ENCODE results near the gene FOXB1. TPM values are rescaled to one million over a fixed set of nuclear protein-coding genes. Genes with fewer than 3 reads are reported as not detected.

FOXB1 gene
- total RNA-seq, 1 donor from 2014 or later, result 7.3 TPM

DNA sequence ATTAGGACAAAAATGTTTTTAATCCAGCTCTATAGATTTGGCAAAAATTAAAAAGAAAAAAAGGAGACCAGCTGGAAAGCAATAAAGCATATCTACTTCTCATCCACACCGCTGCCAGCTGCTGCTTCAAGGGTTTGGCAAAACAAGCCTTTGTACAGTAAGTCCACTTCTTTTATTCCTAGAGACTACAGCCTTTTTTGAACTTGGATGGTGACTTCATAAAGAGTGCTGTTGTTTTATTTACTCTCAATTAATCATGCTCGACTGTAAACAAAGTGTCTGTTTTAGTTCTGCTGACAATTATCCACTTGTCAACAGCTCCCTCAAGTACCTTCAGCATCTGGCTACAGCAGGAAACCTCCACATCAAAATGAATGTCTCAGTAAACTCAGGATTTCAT, 12.3 kb upstream of the FOXB1 start:
- Histone ChIP-seq H3K9me3 (ENCODE audit: low read depth) (no peaks in the 10 kb centered on the region), H3K36me3 (no peaks in the 10 kb centered on the region), H4K20me1 (ENCODE audit: low read depth) (peaks cover 34% of the 10 kb centered on the region), H3F3A (ENCODE audit: low read depth) (peaks cover 41% of the 10 kb centered on the region), H3K4me1 (peaks cover 47% of the 10 kb centered on the region), H3K27ac (no peak overlapping the region), H3K79me2 (ENCODE audit: low read depth) (no peaks in the 10 kb centered on the region), H2AFZ (replicated peaks) (no peak overlapping the region), H3K4me2 (peak overlapping the region; percentile 47), H3K9ac (no peak overlapping the region), H3K27me3 (peaks cover 37% of the 10 kb centered on the region), H3K4me3 (no peak overlapping the region)
- Mint-ChIP-seq H3K27ac (no peak overlapping the region), H3K4me1 (peaks cover 41% of the 10 kb centered on the region), H3K4me3 (no peak overlapping the region), H3K9me3 (no peaks in the 10 kb centered on the region), H3K27me3 (ENCODE audit: insufficient read depth, low read depth) (peaks cover 37% of the 10 kb centered on the region), H3K36me3 (no peaks in the 10 kb centered on the region)
- no peak for DNase-seq (ENCODE audit: low spot score)
- no peak for TF ChIP-seq EZH2 (IDR thresholded peaks at IDR 0.05)
- TF ChIP-seq EZH2phosphoT487 (IDR thresholded peaks at IDR 0.05), result no peak
- TF ChIP-seq, protein P1, sequence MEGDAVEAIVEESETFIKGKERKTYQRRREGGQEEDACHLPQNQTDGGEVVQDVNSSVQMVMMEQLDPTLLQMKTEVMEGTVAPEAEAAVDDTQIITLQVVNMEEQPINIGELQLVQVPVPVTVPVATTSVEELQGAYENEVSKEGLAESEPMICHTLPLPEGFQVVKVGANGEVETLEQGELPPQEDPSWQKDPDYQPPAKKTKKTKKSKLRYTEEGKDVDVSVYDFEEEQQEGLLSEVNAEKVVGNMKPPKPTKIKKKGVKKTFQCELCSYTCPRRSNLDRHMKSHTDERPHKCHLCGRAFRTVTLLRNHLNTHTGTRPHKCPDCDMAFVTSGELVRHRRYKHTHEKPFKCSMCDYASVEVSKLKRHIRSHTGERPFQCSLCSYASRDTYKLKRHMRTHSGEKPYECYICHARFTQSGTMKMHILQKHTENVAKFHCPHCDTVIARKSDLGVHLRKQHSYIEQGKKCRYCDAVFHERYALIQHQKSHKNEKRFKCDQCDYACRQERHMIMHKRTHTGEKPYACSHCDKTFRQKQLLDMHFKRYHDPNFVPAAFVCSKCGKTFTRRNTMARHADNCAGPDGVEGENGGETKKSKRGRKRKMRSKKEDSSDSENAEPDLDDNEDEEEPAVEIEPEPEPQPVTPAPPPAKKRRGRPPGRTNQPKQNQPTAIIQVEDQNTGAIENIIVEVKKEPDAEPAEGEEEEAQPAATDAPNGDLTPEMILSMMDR (IDR thresholded peaks at IDR 0.05), result no peak

DNA sequence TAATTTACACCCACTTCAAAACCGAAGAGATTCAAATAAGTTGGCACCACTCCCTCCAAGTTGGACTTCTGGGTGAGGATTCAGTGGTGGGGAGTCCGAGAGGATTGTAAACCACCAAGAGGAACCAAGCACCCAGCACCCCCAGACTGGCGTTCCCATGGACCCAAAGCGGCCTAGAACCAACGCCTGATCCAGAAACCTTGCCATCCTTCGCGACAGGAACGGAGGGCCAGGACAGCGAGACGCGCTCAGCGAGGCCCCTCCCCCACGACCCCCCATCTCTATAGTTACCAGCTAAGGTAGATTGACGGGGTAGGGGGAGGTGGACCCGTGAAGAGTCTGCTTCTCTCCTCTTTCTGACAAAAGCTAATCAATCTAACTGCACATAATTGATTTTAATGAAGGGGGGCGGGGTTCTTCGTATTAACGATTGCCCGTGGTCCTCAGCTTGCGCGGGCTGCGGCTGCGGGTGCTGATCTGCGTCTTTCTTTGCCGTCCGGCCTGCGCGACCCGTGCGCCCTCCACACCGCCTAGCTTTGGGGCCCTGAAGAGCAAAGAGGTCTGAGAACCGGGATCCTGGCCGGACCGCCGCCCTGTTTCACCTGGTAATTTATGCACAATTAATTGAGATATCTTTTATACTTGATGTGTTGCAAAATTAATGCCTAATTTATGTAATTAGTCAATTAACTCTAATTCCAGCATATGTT, 10.9 kb upstream of the FOXB1 start:
- Histone ChIP-seq H3K79me2 (ENCODE audit: low read depth) (no peaks in the 10 kb centered on the region), H3K9ac (no peak overlapping the region), H3K9me3 (ENCODE audit: low read depth) (no peaks in the 10 kb centered on the region), H3K36me3 (no peaks in the 10 kb centered on the region), H3K27me3 (peaks cover 44% of the 10 kb centered on the region), H3K4me3 (no peak overlapping the region), H3K4me1 (peaks cover 58% of the 10 kb centered on the region), H4K20me1 (ENCODE audit: low read depth) (peaks cover 47% of the 10 kb centered on the region), H2AFZ (replicated peaks) (no peak overlapping the region), H3F3A (ENCODE audit: low read depth) (peaks cover 55% of the 10 kb centered on the region), H3K27ac (no peak overlapping the region), H3K4me2 (peak overlapping the region; percentile 97)
- Mint-ChIP-seq H3K4me3 (no peak overlapping the region), H3K27ac (no peak overlapping the region), H3K9me3 (no peaks in the 10 kb centered on the region), H3K27me3 (ENCODE audit: insufficient read depth, low read depth) (peaks cover 38% of the 10 kb centered on the region), H3K36me3 (no peaks in the 10 kb centered on the region), H3K4me1 (peaks cover 52% of the 10 kb centered on the region)
- DNase-seq (ENCODE audit: low spot score), result no peak
- TF ChIP-seq, protein P1 (IDR thresholded peaks at IDR 0.05), result no peak
- TF ChIP-seq EZH2 (IDR thresholded peaks at IDR 0.05) (no peak), EZH2phosphoT487 (IDR thresholded peaks at IDR 0.05) (no peak)

DNA sequence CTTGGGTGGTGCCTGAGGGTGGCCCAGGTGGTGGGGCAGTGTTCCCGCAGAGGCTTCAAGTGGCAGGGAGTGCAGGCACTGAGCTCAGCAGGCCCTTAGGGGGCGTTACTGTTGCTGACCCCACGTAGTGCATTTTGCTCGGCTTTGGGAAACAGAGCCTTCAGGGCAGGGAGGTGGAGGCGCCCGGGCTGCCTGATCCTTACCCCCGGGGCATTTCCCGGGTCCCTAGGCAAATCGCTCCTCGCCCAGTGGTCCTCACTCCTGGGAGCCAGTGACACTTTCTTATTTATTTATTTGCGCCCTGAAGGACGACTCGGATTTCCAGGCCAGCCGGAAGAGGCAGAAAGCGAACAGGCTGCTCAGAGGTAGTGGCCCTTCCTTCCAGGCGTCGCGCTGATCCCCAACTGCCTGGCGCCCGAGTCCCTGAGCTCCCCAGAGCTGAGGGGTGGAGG, 10.1 kb upstream of the FOXB1 start:
- H3K4me3 Mint-ChIP-seq, result peak overlapping the region; percentile 62
- H2AFZ ChIP-seq (replicated peaks), result no peak overlapping the region

More for the DNA sequence above, 10.1 kb upstream of the FOXB1 start:
- peaks cover 60% of the 10 kb centered on the region for H3K4me1 Mint-ChIP-seq
- H3K36me3 Mint-ChIP-seq, result no peaks in the 10 kb centered on the region
- Histone ChIP-seq H4K20me1 (ENCODE audit: low read depth) (peaks cover 53% of the 10 kb centered on the region), H3K27me3 (peaks cover 48% of the 10 kb centered on the region), H3K9ac (no peak overlapping the region), H3K4me3 (peak overlapping the region; percentile 47), H3K9me3 (ENCODE audit: low read depth) (no peaks in the 10 kb centered on the region), H3K79me2 (ENCODE audit: low read depth) (no peaks in the 10 kb centered on the region), H3K27ac (no peak overlapping the region), H3F3A (ENCODE audit: low read depth) (peaks cover 63% of the 10 kb centered on the region), H3K36me3 (no peaks in the 10 kb centered on the region), H3K4me1 (peaks cover 66% of the 10 kb centered on the region), H3K4me2 (peak overlapping the region; percentile 97)
- peaks cover 38% of the 10 kb centered on the region for H3K27me3 Mint-ChIP-seq (ENCODE audit: insufficient read depth, low read depth)
- H3K9me3 Mint-ChIP-seq, result no peaks in the 10 kb centered on the region
- TF ChIP-seq, protein P1 (IDR thresholded peaks at IDR 0.05), result peak; percentile 66
- TF ChIP-seq EZH2phosphoT487 (IDR thresholded peaks at IDR 0.05), result no peak
- no peak for TF ChIP-seq EZH2 (IDR thresholded peaks at IDR 0.05)
- DNase-seq (ENCODE audit: low spot score), result peak; percentile 77
- no peak overlapping the region for H3K27ac Mint-ChIP-seq

Measured in neural progenitor cell (in vitro differentiated cells).